Activated gamma-delta T cell treated with anti-CD3 and anti-CD28 coated beads, Interleukin-2, amount 50 U/mL, for 16 hours (primary cell): ENCODE data around the gene LRRK1.
A peak's percentile ranks its signal among the peaks of the same experiment; 100 is the strongest.

Experiments used
- DNase-seq: peaks from one replicate; pipeline ENCODE4 v3.0.0-alpha.2; 2020; ENCODE audit warnings: low read depth

Gene LRRK1

DNA sequence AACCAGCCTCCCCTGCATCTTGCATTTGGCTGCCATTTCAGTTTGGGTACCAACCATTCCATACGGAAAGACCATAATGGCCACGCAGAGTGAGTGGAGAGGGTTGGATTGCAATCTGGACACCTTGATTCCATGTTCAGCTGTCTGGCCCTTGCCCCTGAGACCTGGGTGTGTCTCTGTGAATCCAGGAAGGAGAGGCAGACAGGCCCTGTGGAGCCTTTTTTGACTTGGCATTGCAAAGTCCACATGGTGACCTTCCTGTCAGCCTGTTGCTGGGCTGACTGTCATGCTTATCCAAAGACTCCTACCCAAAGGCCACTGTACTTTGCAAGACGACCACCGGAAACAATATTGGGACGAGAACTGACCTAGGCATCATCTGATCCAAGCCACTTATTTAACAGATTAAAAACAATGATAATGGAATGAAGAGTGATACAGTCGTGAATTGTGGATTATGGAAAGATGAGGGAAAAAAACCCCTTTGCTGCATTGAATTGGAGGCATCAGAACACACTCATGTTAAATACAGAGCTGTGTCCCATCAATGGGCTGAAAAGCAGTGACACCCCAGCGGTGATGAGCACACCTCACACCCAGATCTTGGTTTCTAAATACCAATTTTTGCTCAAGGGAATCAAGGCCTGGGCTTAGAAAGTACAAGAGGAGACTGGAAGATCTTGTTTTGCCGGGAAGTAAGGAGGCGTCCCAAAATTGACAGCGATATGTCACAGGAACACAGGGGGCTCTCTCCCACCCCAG lies 86.0 kb downstream of the LRRK1 start:
- DNase-seq, result no peak

GRCh38 chr15:101006931-101007691 lies 88.0 kb downstream of the LRRK1 start:
- DNase-seq, result peak; percentile 46

- DNase-seq, result peak; percentile 80
These were observed 89.3 kb downstream of the LRRK1 start for GRCh38 chr15:101008158-101009139.

DNA sequence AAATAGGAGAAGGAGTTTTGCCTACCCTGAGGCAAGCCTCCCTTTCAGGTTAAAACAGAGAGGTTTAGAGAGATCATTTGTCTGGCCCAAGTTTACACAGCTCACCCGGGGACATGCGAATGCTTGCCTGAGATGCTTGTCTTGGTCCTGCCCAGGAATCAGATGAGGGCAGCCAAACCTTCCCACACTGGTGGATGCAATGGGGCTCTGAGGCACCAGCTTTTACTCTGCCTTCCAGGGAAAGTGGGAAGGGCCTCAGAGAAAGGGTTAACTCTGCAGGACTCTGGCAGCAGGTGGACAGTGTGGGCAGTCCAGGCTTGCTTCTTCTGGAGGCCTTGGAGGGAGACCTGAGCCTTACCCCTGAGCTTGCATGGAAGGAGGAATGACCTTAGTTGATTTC lies 90.0 kb downstream of the LRRK1 start:
- DNase-seq, result no peak

DNA sequence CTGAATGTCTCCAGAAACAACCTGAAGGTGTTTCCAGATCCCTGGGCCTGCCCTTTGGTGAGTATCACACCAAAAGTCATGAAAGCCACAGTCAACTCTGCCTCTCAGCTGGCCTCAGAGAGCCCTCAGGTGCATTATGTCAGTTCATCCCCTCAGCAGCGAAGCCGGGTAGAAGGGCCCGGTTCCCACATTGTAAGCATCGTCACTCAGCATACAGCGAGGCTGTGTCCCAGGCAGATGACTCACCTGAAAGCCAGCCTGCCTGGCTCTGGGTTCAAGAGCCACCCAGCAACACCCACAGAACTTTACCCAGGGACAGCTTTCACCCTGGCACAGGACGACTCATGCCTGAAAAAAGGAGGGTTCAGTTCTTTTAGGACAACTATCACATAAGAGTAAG lies 91.6 kb downstream of the LRRK1 start:
- no peak for DNase-seq

- DNase-seq, result no peak
These were observed 93.4 kb downstream of the LRRK1 start for GRCh38 chr15:101012326-101013200.

DNA sequence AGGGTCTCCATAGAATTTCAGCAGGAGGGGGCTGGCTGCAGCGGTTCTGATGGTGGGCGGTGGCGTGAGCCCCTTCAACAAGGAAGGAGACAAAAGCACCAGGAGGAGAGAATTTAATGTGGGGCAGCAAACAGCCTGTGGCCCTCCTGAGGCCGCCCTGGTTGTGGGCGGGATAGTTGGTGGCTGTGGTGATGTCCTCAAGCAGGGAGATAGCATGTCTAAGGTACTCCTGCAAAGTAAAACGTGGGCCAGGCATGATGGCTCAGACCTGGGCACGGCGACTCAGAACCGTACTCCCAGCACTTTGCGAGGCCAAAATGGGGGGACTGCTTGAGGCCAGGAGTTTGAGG lies 94.0 kb downstream of the LRRK1 start:
- no peak for DNase-seq

DNA sequence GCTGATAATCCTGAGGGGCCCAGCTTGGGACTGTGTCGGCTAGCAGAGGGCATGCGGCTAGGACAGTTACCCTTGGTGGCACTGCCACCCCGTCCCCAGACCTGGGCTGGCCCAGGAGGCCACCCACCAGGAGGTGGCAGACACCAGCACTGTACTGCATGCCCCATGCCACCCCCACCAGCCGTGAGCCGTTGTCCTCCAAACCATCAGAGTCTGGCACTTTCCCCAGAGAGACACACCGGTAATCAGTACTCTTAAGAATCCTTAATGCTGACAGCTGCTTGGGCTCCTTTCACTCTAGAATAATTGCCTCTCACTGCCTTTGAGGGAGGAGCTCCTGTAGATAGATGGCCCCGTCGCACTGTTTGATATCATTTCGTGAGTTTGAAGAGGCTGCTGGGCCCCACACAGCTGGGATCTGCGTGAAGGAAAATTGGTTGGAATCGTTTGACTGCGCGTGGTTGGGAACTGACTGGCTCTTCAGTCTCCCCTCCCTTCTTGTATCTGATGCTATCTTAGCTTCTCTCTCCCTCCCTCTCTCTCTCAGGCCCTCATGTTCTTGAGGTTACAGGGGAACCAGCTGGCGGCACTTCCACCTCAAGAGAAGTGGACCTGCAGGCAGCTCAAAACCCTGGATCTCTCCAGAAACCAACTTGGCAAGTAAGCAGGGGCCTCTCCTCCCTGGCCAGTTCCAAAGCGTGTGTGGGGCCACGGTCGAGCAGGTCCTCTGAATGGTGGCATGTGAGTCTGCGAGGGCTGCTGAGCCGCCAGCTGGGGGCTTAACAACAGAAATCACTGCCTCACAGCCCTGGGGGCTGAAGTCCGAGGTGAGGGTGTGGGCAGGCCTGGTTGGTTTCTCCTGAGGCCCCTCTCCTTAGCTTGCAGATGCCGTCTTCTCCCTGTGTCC lies 94.9 kb downstream of the LRRK1 start:
- no peak for DNase-seq

GRCh38 chr15:101014921-101015841 lies 96.0 kb downstream of the LRRK1 start:
- DNase-seq, result peak; percentile 57

DNA sequence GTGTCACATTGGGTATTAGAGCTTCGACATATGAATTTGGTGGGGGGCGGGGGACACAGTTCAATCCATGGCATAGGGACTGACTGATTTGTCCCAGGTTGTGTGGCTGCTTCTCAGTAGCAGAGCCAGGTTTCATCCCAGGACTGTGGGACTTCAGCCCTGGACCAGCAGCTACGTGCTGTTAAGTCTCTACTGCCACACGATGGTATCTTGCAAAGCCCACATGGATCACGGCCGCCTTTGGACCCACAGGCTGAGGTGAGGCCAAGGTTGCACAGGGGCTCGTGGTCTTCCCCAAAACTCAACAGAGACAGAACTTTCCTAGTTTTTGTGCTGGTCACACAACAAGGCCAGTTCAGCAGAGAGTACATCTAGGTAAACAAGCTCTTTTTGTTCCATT lies 97.4 kb downstream of the LRRK1 start:
- DNase-seq, result no peak

- DNase-seq, result no peak
These were observed 98.1 kb downstream of the LRRK1 start for GRCh38 chr15:101017093-101017754.

DNA sequence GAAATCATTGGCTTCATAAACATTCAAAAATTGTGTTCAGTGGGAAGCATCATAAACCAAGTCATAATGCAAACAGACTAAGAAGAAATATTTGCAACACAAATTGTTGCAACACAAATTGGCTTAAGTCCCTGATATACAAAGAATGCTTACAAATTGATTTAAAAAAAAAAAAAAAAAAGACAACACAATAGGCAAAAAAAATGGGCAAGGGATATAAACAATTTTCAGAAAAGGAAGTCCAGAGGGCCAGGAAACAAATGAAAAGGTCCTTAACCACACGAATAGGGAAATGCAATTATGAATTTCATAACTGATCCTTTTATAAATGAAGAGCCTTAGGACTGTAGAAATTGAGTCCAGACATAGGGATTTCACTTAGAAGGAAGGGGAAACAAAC lies 98.9 kb downstream of the LRRK1 start:
- DNase-seq, result no peak

- DNase-seq, result no peak
These were observed 99.3 kb downstream of the LRRK1 start for GRCh38 chr15:101018450-101018849.

DNA sequence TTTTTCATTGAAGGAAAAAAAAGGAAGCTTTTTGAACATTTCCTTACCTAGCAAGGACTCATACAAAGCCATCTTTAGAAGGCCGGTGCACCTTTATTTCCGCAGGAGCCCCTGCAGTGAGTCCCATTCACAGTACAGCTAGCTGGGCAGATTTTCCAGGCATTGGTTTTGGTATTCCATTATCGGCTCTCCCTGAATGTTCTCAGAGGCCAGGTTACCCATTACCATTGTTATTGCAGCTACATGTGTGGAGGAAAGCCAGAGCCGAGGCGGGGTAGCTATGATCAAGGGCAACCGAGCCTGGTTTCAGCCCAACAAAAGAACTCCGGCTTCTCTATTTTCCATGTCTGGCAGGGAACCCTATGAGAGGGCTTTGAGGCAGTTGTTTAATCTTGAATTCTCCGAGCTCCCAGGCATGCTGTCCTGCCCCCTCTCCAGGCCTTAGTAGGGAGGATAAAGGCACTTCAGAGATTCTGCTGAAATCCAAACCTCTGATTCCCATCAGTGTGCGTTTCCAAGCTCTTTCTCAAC lies 100.3 kb downstream of the LRRK1 start:
- DNase-seq, result no peak

- DNase-seq, result no peak
These were observed 101.3 kb downstream of the LRRK1 start for GRCh38 chr15:101020451-101020850.

DNA sequence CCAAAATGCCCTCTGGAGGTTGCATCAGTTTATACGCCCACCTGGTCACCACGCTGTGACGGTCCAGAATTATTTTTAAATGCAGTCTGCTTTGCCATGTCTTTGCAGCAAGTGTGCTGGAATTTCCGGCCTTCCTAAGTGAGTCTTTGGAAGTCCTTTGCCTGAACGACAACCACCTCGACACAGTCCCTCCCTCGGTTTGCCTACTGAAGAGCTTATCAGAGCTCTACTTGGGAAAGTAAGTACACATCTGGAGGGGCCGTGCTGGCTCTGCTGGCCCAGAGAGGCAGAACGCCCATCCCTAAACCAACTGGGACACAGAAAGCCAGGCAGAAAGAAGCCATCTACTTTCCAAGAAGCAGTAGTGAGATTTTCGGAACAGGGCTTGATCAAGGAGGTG lies 101.8 kb downstream of the LRRK1 start:
- no peak for DNase-seq

DNA sequence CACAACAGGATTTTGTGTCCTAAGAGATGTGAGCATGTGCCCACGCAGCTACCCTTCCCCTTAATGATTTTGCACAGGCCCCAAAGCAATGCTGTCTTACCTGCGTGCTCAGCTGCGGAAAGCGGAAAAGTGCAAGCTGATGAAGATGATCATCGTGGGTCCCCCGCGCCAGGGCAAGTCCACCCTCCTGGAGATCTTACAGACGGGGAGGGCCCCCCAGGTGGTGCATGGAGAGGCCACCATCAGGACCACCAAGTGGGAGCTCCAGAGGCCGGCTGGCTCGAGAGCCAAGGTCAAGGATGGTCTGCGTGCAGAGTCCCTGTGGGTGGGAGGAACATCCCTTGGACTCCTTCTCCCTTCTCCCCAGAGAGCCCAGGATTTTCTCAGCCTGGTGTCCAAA lies 103.1 kb downstream of the LRRK1 start:
- DNase-seq, result no peak

DNA sequence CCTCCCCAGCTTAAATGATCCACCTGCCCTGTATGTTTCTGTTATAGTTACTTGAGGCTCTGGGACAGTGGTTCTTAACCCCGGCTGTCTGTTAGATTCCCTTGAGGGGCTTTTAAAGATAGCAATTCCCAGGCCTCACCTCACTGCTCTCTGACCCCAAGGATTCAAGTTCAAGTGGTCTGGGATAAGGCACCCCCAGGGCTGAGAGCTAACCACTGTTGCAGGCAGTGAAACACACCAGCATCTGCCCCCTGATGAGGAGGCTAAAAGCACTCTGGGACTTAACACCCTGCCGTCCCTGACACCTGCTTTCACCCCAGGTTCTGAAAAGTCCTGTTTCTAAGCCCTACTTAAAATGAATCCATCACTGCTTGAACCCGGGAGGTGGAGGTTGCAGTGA lies 103.7 kb downstream of the LRRK1 start:
- no peak for DNase-seq
